Panc1 (cell line): ENCODE measurements around the gene DUSP3. TPM values are rescaled to one million over a fixed set of nuclear protein-coding genes. Genes with fewer than 3 reads are reported as not detected.

Experiments used
- ATAC-seq: fragments of 200-7000 bp; cut with Tn5 transposase; 2 replicates; pipeline ENCODE4 v1.9.1; 2020; ENCODE audit warnings: mild to moderate bottlenecking, moderate library complexity
- BruUV-seq: library from RNA; stranded (reverse); fragments of 400-500 nt; replicated peaks from 2 replicates; lab custom pipeline; 2021; lab: Mats Ljungman, UMichigan
- CTCF ChIA-PET: fragments of 300-600 bp; sonication (Branson Sonifier 250); formaldehyde crosslinking; loops from one replicate; lab custom pipeline; 2022; ENCODE audit warnings: antibody characterized with exemption; lab: Charles Lee
- POLR2A ChIA-PET: fragments of 300-600 bp; sonication (Branson Sonifier 250); formaldehyde crosslinking; loops from one replicate; lab custom pipeline; 2022; ENCODE audit warnings: antibody characterized with exemption; lab: Charles Lee
- DNase-seq: peaks from one replicate; pipeline ENCODE4 v3.0.0-alpha.2; 2010; ENCODE audit warnings: low read depth, low spot score
- H3K27ac ChIP-seq: 2 replicates; pipeline ENCODE4 v1.5.1; 2011; ENCODE audit warnings: mild to moderate bottlenecking, low read length, inconsistent platforms
- H3K27me3 ChIP-seq: fragments of 200-500 bp; sonication (Bioruptor generic); 2 replicates; pipeline ENCODE4 v1.6.0; 2014; ENCODE audit warnings: low read length, inconsistent platforms; ENCODE audit not compliant: control insufficient read depth, insufficient read depth
- H3K36me3 ChIP-seq: fragments of 200-500 bp; sonication (Bioruptor generic); 2 replicates; pipeline ENCODE4 v1.5.1; 2014; ENCODE audit warnings: inconsistent platforms, mild to moderate bottlenecking, low read length, moderate library complexity; ENCODE audit not compliant: control insufficient read depth, insufficient read depth
- H3K4me1 ChIP-seq: 2 replicates; pipeline ENCODE4 v1.5.1; 2011; ENCODE audit warnings: inconsistent platforms, mild to moderate bottlenecking, low read length, moderate library complexity; ENCODE audit not compliant: control insufficient read depth, insufficient read depth
- H3K4me3 ChIP-seq, 2 experiments: 2 replicates each; pipeline ENCODE4 v1.5.1; 2011 to 2012; ENCODE audit warnings: low read depth in 2 of 2, low read length in 2 of 2, mild to moderate bottlenecking in 2 of 2, inconsistent platforms in 1 of 2, moderate library complexity in 1 of 2
- H3K9me3 ChIP-seq: fragments of 200-500 bp; sonication (Bioruptor generic); 2 replicates; pipeline ENCODE4 v1.5.1; 2014; ENCODE audit warnings: low read depth, mild to moderate bottlenecking, inconsistent platforms, low read length, moderate library complexity; ENCODE audit not compliant: control insufficient read depth, insufficient read depth
- CTCF ChIP-seq: fragments of 450-650 bp; IDR thresholded peaks from 2 replicates; pipeline ENCODE4 v1.5.1; 2017; ENCODE audit warnings: mild to moderate bottlenecking
- POLR2AphosphoS5 ChIP-seq: IDR thresholded peaks from 2 replicates; pipeline ENCODE4 v1.6.1; 2012; ENCODE audit warnings: mild to moderate bottlenecking, low read depth, low read length, moderate library complexity
- REST ChIP-seq, 2 experiments: IDR thresholded peaks; 2 replicates each; pipeline ENCODE4 v1.6.1; 2011 to 2012; ENCODE audit warnings: low read depth in 2 of 2, control low read depth in 1 of 2, low read length in 1 of 2, mild to moderate bottlenecking in 1 of 2, moderate library complexity in 1 of 2; ENCODE audit not compliant: insufficient read depth in 1 of 2
- SIN3A ChIP-seq: IDR thresholded peaks from 2 replicates; pipeline ENCODE4 v1.6.1; 2012; ENCODE audit warnings: low read depth, mild to moderate bottlenecking, low read length, moderate library complexity, borderline replicate concordance; ENCODE audit not compliant: insufficient read depth
- TCF7L2 ChIP-seq: IDR thresholded peaks from 2 replicates; pipeline ENCODE4 v1.6.1; 2011; ENCODE audit warnings: mild to moderate bottlenecking, low read depth, low read length, inconsistent platforms
- in situ Hi-C: cut with HindIII; loops from 2 replicates; pipeline ENCODE4 v1.10.0; 2016; ENCODE audit warnings: low sequenced_read_pairs, low pct_unique_long_range_greater_than_20kb
- intact Hi-C: fragments of 100-400 bp; cut with micrococcal nuclease; formaldehyde crosslinking; loops from one replicate; pipeline ENCODE4 v1.10.0; 2022; ENCODE audit not compliant: unreplicated experiment
- total RNA-seq: library from RNA; stranded (reverse); gene quantifications from one replicate; pipeline ENCODE4 v1.2.1, GENCODE V29; 2021; ENCODE audit not compliant: unreplicated experiment

Gene DUSP3
- total RNA-seq, 1 experiment from 2014 or later, result 41.6 TPM

GRCh38 chr17:43769426-43769825 lies 9.4 kb downstream of the DUSP3 start:
- DNase-seq (no peak), ATAC-seq (no peak)
- ChIA-PET POLR2A (no interaction called here), CTCF (no interaction called here)
- Histone ChIP-seq H3K36me3 (no peaks in the 10 kb centered on the region), H3K27ac (no peak overlapping the region), H3K9me3 (no peaks in the 10 kb centered on the region), H3K4me3 (no peak overlapping the region), H3K4me1 (no peaks in the 10 kb centered on the region), H3K27me3 (no peaks in the 10 kb centered on the region)
- intact Hi-C loops, result no loop called here
- no peak for TF ChIP-seq POLR2AphosphoS5
- TF ChIP-seq SIN3A, result no peak
- TF ChIP-seq REST (IDR thresholded peaks at IDR 0.05; ENCODE audit: insufficient read depth in 1 of 2, low read depth in 2 of 2, low read length in 1 of 2), result no peak
- no peak for TF ChIP-seq CTCF
- TF ChIP-seq TCF7L2, result no peak
- no TSS peak for BruUV-seq
- in situ Hi-C loops, result no loop called here

- no TSS peak for BruUV-seq
- in situ Hi-C loops, result no loop called here
- no peak for TF ChIP-seq SIN3A
- TF ChIP-seq TCF7L2, result no peak
- TF ChIP-seq CTCF, result no peak
- TF ChIP-seq POLR2AphosphoS5, result no peak
- TF ChIP-seq REST (IDR thresholded peaks at IDR 0.05; ENCODE audit: insufficient read depth in 1 of 2, low read depth in 2 of 2, low read length in 1 of 2), result no peak
- Histone ChIP-seq H3K27me3 (no peaks in the 10 kb centered on the region), H3K36me3 (no peaks in the 10 kb centered on the region), H3K27ac (no peak overlapping the region), H3K4me1 (no peaks in the 10 kb centered on the region), H3K4me3 (no peak overlapping the region), H3K9me3 (no peaks in the 10 kb centered on the region)
- intact Hi-C loops, result no loop called here
- DNase-seq (no peak), ATAC-seq (no peak)
- ChIA-PET POLR2A (no interaction called here), CTCF (no interaction called here)
Measured at GRCh38 chr17:43768943-43769342, 9.8 kb downstream of the DUSP3 start.
